Upper lobe of left lung (tissue), 4 donors: ENCODE data around the gene SH2D6.

Experiments
- POLR2AphosphoS5 ChIP-seq, 2 donors: sonication (generic); formaldehyde crosslinking; IDR thresholded peaks; one replicate each; pipeline ENCODE4 v1.5.1; 2017; ENCODE audit warnings: antibody characterized with exemption in 2 of 2
- TF ChIP-seq, protein P1 (sequence below), 6 experiments: fragments of 450-650 bp in 4 of 6; fragments of 200-600 bp in 2 of 6; sonication (generic) in 2 of 6; IDR thresholded peaks; one replicate each; pipeline ENCODE4 v1.5.1; 2016 to 2019; ENCODE audit warnings: antibody characterized with exemption in 6 of 6

- TF ChIP-seq, protein P1, sequence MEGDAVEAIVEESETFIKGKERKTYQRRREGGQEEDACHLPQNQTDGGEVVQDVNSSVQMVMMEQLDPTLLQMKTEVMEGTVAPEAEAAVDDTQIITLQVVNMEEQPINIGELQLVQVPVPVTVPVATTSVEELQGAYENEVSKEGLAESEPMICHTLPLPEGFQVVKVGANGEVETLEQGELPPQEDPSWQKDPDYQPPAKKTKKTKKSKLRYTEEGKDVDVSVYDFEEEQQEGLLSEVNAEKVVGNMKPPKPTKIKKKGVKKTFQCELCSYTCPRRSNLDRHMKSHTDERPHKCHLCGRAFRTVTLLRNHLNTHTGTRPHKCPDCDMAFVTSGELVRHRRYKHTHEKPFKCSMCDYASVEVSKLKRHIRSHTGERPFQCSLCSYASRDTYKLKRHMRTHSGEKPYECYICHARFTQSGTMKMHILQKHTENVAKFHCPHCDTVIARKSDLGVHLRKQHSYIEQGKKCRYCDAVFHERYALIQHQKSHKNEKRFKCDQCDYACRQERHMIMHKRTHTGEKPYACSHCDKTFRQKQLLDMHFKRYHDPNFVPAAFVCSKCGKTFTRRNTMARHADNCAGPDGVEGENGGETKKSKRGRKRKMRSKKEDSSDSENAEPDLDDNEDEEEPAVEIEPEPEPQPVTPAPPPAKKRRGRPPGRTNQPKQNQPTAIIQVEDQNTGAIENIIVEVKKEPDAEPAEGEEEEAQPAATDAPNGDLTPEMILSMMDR (IDR thresholded peaks at IDR 0.05), result no peak
- no peak for TF ChIP-seq POLR2AphosphoS5 (IDR thresholded peaks at IDR 0.05)
Measured at GRCh38 chr2:85376291-85377065, 42.0 kb upstream of the SH2D6 start.
